GM19438 (cell line): Measurements from ENCODE around the gene CEP85.

Source experiments
- ATAC-seq: cut with Tn5 transposase; IDR thresholded peaks from one replicate; pipeline ENCODE4 v1.9.1; 2021; ENCODE audit warnings: low read depth; ENCODE audit not compliant: unreplicated experiment

CEP85 gene

GRCh38 chr1:26277261-26277661, 43.3 kb downstream of the CEP85 start:
- no peak for ATAC-seq

- ATAC-seq: no peak
These were observed 43.7 kb downstream of the CEP85 start for GRCh38 chr1:26277719-26278118.

GRCh38 chr1:26278303-26278702, 44.3 kb downstream of the CEP85 start:
- no peak for ATAC-seq

GRCh38 chr1:26278724-26279455, 44.9 kb downstream of the CEP85 start:
- no peak for ATAC-seq

- peak; percentile 75 for ATAC-seq
These were observed 45.7 kb downstream of the CEP85 start, which contains the start of gene SH3BGRL3 for GRCh38 chr1:26279456-26280332. Gene SH3BGRL3, plus strand, starts transcription at chr1:26280086. Its CDS starts 70 bp downstream, at chr1:26280156.

- no peak for ATAC-seq
These were observed 46.5 kb downstream of the CEP85 start for GRCh38 chr1:26280333-26281042.

- no peak for ATAC-seq
These were observed 47.3 kb downstream of the CEP85 start for GRCh38 chr1:26281091-26281958.

- no peak for ATAC-seq
These were observed 48.0 kb downstream of the CEP85 start for GRCh38 chr1:26281971-26282370.

- ATAC-seq: no peak
These were observed 48.5 kb downstream of the CEP85 start for GRCh38 chr1:26282401-26282918.

DNA sequence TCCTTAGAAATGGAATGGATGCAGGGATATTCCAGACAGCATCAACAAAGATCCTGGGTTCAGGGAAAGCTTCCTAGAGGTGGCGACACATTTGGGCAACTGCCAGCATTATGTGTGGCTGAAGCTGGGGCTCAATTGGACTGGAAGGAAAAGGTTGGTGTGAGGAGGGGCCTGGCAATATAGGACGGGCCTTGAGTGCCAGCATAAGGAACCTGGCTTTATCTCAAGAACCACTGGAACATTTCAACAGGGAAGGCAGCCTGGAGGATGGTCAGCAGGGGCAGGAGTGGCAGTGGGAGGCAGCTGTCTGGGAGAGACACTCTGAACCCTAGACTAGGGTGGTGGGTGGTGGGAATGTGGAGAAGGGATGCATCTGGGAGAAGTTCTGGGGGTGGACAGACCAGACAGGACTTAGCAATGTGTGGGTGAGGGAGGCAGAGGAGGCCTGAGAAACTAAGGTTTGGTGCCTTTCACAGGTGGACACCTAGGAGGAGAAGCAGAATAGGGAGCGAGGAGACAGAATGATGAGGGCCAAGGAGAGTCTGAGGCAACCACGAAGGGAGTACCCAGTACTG, 49.4 kb downstream of the CEP85 start:
- no peak for ATAC-seq

DNA sequence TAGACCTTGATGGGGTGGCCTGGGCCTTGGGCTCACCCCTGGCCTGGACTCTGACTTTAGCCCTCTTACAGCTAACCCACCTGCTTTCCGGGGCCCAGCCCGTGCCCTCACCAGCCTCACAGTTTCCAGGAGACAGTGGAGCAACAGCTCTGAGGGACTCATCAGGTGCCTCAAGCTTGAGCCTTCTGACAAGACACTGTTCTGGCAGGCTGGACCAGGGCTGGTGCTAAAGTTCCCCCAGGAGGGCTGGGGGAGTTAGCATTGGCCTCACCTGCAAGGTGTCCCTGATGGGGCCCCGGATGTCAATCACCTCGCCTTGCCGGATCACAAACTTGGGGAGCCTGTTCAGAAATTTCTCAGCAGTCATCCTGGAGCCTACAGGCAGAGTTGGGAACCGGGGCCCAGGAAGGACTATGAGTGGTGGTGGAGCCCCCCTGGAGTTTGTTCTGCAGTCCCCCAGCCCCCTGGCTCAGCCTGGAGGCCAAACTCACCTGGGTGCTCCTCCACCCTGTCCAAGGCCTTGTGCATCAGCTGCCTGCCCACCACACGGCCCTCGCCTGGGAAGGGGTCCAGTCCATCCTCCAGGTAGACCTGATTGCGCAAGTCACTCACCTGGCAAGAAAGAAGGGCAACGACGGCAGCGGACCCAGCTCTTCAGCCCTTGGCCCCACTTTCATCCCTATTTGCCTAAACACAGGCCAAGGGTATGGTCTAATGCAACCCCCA, 50.0 kb downstream of the CEP85 start:
- ATAC-seq: no peak

DNA sequence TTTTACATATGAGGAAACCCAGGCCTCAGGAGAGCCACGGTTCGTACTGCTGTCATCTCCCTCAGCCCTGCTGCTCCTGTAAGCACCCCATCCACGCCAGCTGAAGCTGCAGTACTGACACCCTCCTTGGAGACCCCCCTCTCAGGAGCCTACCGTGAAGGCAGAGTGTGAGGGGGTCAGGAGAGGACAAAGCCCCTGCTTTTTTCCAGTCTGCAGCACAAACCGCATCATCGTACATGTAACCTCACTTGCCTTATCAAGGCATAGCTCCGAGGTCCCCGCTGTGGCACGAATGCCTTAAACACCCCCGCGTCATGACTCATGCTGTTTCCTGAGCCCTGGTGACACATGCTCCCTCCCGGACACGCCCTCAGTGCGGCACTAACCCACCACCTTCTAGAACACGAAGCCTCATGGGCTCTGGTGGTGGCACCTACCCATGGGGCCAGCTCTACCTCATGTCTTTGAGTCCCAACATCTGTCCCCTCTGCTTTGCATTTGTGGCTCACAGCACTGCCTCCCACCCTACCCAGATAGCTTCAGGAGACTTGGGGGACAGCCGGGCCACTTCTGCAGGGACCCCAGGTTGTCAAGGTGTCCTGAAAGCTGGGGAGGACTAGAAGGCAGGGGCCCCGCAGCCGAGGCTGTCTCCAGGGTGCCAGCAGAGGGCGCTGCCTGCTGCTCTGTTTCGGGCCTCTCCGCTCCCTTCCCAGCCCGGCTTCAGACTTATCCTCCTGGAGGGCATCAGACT, 50.8 kb downstream of the CEP85 start:
- ATAC-seq: no peak

- ATAC-seq: no peak
These were observed 51.5 kb downstream of the CEP85 start for GRCh38 chr1:26285366-26286063.

- no peak for ATAC-seq
These were observed 52.0 kb downstream of the CEP85 start for GRCh38 chr1:26286064-26286416.

- peak; percentile 40 for ATAC-seq
These were observed 53.2 kb downstream of the CEP85 start for GRCh38 chr1:26287033-26287711.

GRCh38 chr1:26287811-26288210, 53.8 kb downstream of the CEP85 start:
- no peak for ATAC-seq

GRCh38 chr1:26288311-26288941, 54.4 kb downstream of the CEP85 start:
- ATAC-seq: no peak
